ENCODE data around the gene TMEM190.

Gene TMEM190

DNA sequence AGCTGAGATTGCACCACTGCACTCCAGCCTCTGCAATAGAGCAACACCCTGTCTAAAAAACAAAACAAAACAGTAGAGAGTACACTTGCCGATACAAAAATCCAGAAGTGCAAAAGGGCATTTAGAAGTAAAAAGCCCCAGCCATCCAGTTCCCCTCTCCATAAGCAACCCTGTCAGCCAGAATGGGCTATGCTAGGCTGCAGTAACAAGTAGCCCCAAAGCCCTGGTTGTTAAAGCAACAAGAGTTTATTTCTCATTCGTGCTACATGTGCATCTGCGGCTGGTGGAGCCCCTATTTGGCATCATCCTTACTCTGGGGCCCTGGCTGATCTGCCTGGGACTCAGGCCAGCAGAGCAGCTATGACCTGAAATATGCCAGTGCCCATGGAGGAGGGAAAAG is 47.9 kb downstream of the TMEM190 start:
- DNase-seq: no peak

DNA sequence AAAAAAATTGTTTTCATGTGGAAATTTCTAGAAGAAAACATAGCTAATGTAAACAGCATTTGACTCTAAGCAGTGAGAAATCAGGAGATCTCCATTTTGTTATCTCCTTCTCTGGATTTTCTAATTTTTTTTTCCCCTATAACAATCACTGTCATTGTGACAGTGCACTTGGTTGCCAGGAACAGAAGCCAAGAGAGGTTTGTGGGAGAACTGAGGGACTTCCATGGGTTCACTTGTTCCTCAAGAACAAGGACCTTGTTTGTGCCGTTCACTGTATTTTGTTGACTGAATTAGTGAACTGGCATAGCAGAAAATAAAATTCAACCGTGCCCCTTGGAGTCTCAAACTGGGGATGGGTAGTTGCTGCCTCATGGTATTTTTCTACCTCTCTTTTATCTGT is 49.4 kb downstream of the TMEM190 start:
- DNase-seq: no peak

Measured in 8988T (cell line).